PC-9 (cell line): ENCODE measurements around the gene RPS27A. TPM values are rescaled to one million over a fixed set of nuclear protein-coding genes. Genes with fewer than 3 reads are reported as not detected.
"Not testable (repeated sequence)": the region's sequence is repeated elsewhere in the genome, so short reads cannot be mapped to it uniquely, and the experiment has no call there.

Experiments
- BruUV-seq: library from RNA; stranded (reverse); fragments of 400-500 nt; replicated peaks from 2 replicates; lab custom pipeline; 2021; lab: Mats Ljungman, UMichigan
- CTCF ChIA-PET: fragments of 300-600 bp; sonication (Branson Sonifier 250); formaldehyde crosslinking; loops from one replicate; lab custom pipeline; 2022; ENCODE audit warnings: antibody characterized with exemption; lab: Charles Lee
- POLR2A ChIA-PET: fragments of 300-600 bp; sonication (Branson Sonifier 250); formaldehyde crosslinking; loops from one replicate; lab custom pipeline; 2022; ENCODE audit warnings: antibody characterized with exemption; ENCODE audit not compliant: unreplicated experiment; lab: Charles Lee
- DNase-seq, 2 experiments: peaks; one replicate each; pipeline versions ENCODE4 v3.0.0 to v3.0.0-alpha.2; 2015 to 2022; ENCODE audit warnings: mixed read lengths in 1 of 2
- H2AFZ ChIP-seq: fragments of 200-600 bp; sonication (generic); 2 replicates; pipeline ENCODE4 v1.8.1; 2017; ENCODE audit warnings: antibody characterized with exemption
- H3F3A ChIP-seq: fragments of 200-600 bp; sonication (generic); 2 replicates; pipeline ENCODE4 v1.8.1; 2017; ENCODE audit warnings: antibody characterized with exemption, mild to moderate bottlenecking, low read depth; ENCODE audit not compliant: insufficient read depth
- H3K27ac ChIP-seq: fragments of 200-600 bp; sonication (generic); 2 replicates; pipeline ENCODE4 v1.6.1; 2016; ENCODE audit warnings: mixed run types
- H3K27me3 ChIP-seq: fragments of 200-600 bp; sonication (generic); 2 replicates; pipeline ENCODE4 v1.6.1; 2016; ENCODE audit warnings: low read depth, mixed run types; ENCODE audit not compliant: insufficient read depth
- H3K36me3 ChIP-seq: fragments of 200-600 bp; sonication (generic); 2 replicates; pipeline ENCODE4 v1.6.1; 2016; ENCODE audit warnings: low read depth, mixed run types
- H3K4me1 ChIP-seq: fragments of 200-600 bp; sonication (generic); replicated peaks from 2 replicates; pipeline ENCODE4 v1.6.1; 2016; ENCODE audit warnings: mixed run types; ENCODE audit not compliant: insufficient read depth
- H3K4me2 ChIP-seq: fragments of 200-600 bp; sonication (generic); 2 replicates; pipeline ENCODE4 v1.6.1; 2017; ENCODE audit warnings: mixed run types
- H3K4me3 ChIP-seq: fragments of 200-600 bp; sonication (generic); 2 replicates; pipeline ENCODE4 v1.6.1; 2016; ENCODE audit warnings: mixed run types
- H3K79me2 ChIP-seq: fragments of 200-600 bp; sonication (generic); 2 replicates; pipeline ENCODE4 v1.6.1; 2017; ENCODE audit warnings: low read depth, mixed run types
- H3K9me2 ChIP-seq: fragments of 200-600 bp; sonication (generic); 2 replicates; pipeline ENCODE4 v1.8.1; 2017; ENCODE audit warnings: mild to moderate bottlenecking; ENCODE audit not compliant: insufficient read depth
- H3K9me3 ChIP-seq: fragments of 200-600 bp; sonication (generic); 2 replicates; pipeline ENCODE4 v1.8.1; 2016; ENCODE audit warnings: low read depth; ENCODE audit not compliant: insufficient read depth
- H4K20me1 ChIP-seq: fragments of 200-600 bp; sonication (generic); 2 replicates; pipeline ENCODE4 v1.8.1; 2017; ENCODE audit not compliant: insufficient read depth
- CTCF ChIP-seq: fragments of 200-600 bp; sonication (generic); conservative IDR thresholded peaks from 2 replicates; pipeline ENCODE4 v1.6.1; 2017; ENCODE audit warnings: mixed run types, antibody characterized with exemption, mild to moderate bottlenecking, moderate library complexity
- EZH2 ChIP-seq: fragments of 200-600 bp; sonication (generic); IDR thresholded peaks from 2 replicates; pipeline ENCODE4 v1.8.0; 2017; ENCODE audit warnings: antibody characterized with exemption, low read depth
- intact Hi-C: fragments of 100-400 bp; cut with micrococcal nuclease; formaldehyde crosslinking; loops from one replicate; pipeline ENCODE4 v1.10.0; 2022; ENCODE audit not compliant: unreplicated experiment
- total RNA-seq: library from RNA; stranded (reverse); gene quantifications from 2 replicates; pipeline ENCODE4 v1.2.3, GENCODE V29; 2021

RPS27A gene
- total RNA-seq, 1 experiment from 2014 or later, result 1,269 TPM

- ChIA-PET POLR2A (interaction anchor here (0.6 kb wide), 1 partner anchor 122 kb away, joined by 5 read pairs; no protein-coding TSS in a partner anchor), CTCF (no interaction called here)
- TSS peak; percentile 81 for BruUV-seq
- Histone ChIP-seq H3K9me2 (no peaks in the 10 kb centered on the region), H3F3A (peaks cover 24% of the 10 kb centered on the region), H3K4me1 (peaks cover 14% of the 10 kb centered on the region), H3K27ac (peak within 1 kb of the TSS; percentile 64), H3K36me3 (peaks cover 10% of the 10 kb centered on the region; the same call in 1 of the 2 replicates), H4K20me1 (no peaks in the 10 kb centered on the region), H3K4me2 (peak within 1 kb of the TSS; percentile 92), H3K9me3 (no peaks in the 10 kb centered on the region), H3K27me3 (no peaks in the 10 kb centered on the region), H3K79me2 (peaks cover 21% of the 10 kb centered on the region), H3K4me3 (peak within 1 kb of the TSS; percentile 85), H2AFZ (peak within 1 kb of the TSS; percentile 95)
- DNase-seq, result peak; percentile 93 to 98
- TF ChIP-seq EZH2 (no peak), CTCF (no peak)
- intact Hi-C loops, result loop anchor here (1.0 to 10.0 kb wide), 7 partner anchors 13 to 866 kb away; partner anchors contain the start of genes CFAP36, CLHC1, PPP4R3B and RPS27A
These were observed 36.6 kb downstream of the RPS27A start, which contains the start of gene MTIF2 for GRCh38 chr2:55268907-55269644. MTIF2 (minus strand) TSS chr2:55269231; CDS start chr2:55263858, 5,373 bp downstream.

- Histone ChIP-seq H3K4me1 (peaks cover 14% of the 10 kb centered on the region), H3K27ac (peak overlapping the region; percentile 62), H4K20me1 (no peaks in the 10 kb centered on the region), H3K79me2 (peaks cover 21% of the 10 kb centered on the region), H2AFZ (peak overlapping the region; percentile 95), H3K4me3 (peak overlapping the region; percentile 85), H3K27me3 (no peaks in the 10 kb centered on the region), H3K36me3 (peaks cover 10% of the 10 kb centered on the region; the same call in 1 of the 2 replicates), H3K4me2 (peak overlapping the region; percentile 92), H3K9me3 (no peaks in the 10 kb centered on the region), H3K9me2 (no peaks in the 10 kb centered on the region), H3F3A (peaks cover 20% of the 10 kb centered on the region)
- DNase-seq, result peak in 1 of 2 experiments; percentile 3
- intact Hi-C loops, result loop anchor here (1.0 to 10.0 kb wide), 7 partner anchors 13 to 865 kb away; partner anchors contain the start of genes CFAP36, CLHC1, PPP4R3B and RPS27A
- POLR2A ChIA-PET, result interaction anchor here (0.6 to 0.7 kb wide), 2 partner anchors 122 to 184 kb away, joined by 3 to 5 read pairs; no protein-coding TSS in a partner anchor
- TF ChIP-seq CTCF (no peak), EZH2 (no peak)
- CTCF ChIA-PET, result no interaction called here
- TSS peak; percentile 86 for BruUV-seq
These were observed 37.1 kb downstream of the RPS27A start for GRCh38 chr2:55269645-55269990.

- H3K27me3 ChIP-seq, H3K9me2 ChIP-seq, H3F3A ChIP-seq, H3K79me2 ChIP-seq, CTCF ChIA-PET, H3K36me3 ChIP-seq, DNase-seq, H3K9me3 ChIP-seq, H3K27ac ChIP-seq, H3K4me2 ChIP-seq, BruUV-seq, H3K4me1 ChIP-seq, H4K20me1 ChIP-seq, H3K4me3 ChIP-seq, H2AFZ ChIP-seq, POLR2A ChIA-PET, intact Hi-C loops: not testable (repeated sequence)
These were observed 41.9 kb downstream of the RPS27A start for GRCh38 chr2:55274346-55274745.
